Stimulated activated CD4-positive, alpha-beta T cell treated with anti-CD3 and anti-CD28 coated beads, TNF-alpha, amount 100 ng/mL, for 4 hours (primary cell): ENCODE data around the gene GNB2.

Experiments
- DNase-seq, 3 experiments: peaks; one replicate each; pipeline ENCODE4 v3.0.0-alpha.2; 2020; ENCODE audit warnings: low read depth in 3 of 3

GNB2 gene

DNA sequence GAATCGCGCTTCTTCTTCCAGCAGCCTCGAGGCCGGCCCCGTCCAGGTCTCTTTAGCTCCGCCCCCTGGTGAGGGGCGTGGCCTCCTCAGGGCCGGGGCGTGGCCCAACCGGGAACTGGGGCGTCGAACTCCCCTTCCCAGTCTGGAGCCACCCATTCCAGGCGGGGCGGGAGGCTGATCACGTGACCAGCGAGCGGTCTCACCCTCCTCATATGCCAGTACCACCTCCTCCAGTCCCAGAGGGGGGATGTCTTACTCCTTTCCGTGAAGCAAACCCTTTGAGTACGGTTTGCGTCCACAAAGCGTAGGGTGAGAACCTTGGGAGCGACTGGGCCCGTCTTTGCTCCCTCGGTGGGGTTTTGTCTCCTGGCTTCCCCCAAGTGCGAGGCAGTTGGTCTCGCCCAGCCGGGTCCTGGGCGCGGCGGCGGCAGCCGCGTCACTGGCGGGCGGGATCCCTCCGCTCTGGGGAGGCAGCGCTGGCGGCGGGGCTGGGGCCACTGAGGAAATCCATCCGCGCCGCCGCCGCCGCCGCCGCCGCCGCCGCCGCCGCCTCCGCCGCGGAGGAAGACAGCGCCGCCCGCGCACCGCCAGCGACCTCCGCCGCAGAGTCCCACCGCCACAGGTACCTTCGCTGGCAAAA lies at the start of gene GNB2:
Gene GNB2 (plus strand): TSS at position 439 of the 640 bp plus-strand sequence. CDS start 2,526 bp downstream, outside the sequence.
- peak; percentile 97 to 98 (median 98) for DNase-seq

DNA sequence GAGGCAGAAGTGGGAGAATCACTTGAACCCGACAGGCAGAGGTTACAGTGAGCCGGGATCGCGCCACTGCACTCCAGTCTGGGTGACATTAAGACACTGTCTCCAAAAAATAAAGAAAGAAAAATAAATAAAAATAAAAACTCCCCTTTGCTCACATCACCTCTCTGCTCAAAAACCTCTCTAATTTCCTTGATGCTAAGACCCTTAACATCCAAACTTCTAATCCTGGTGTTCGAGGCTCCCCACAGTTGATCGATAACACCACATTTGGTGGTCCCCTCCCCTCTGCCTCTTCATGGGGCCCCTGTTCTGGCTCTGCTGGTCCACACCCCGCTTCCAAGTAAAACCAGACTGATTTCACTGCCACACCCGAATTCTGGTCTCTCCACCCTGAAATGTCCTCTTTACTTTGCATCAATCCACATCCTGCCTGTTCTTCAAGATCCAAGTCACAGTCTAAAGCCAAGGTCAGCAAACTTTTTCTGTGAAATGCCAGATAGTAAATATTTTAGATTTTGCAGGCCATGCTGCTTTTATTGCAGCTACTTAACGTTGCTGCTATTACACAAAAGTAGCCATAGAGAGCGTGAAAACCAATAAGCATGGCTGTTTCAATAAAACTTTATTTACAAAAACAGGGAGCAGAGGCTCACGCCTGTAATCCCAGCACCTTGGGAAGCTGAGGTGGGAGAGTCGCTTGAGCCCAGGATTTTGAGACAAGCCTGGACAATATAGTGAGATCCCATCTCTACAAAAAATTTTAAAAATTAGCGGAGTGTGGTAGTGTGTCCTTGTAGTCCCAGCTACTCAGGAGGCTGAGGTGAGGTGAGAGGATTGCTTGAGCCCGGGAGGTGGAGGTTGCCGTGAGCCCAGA lies 49.4 kb upstream of the GNB2 start:
- DNase-seq, result no peak

DNA sequence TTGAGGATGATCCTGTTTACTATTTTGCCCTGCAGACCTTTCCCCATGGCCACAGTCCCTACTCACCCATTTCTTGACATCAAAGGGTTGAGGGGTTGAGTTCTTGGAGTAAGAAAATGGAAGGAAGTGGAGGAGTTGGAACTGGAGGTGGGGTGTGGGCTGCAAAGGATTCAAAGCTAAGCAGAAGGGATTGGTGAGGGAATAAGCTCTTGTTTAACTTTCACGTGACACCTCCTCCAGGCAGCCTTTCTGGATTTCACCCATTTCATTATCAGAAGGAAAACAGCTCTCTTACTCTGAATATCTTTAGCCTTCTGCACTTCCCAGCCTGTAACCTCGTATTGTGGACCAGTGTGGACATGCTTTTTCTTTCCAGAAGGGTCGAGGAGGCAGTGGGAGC lies 47.5 kb upstream of the GNB2 start:
- DNase-seq, result no peak

DNA sequence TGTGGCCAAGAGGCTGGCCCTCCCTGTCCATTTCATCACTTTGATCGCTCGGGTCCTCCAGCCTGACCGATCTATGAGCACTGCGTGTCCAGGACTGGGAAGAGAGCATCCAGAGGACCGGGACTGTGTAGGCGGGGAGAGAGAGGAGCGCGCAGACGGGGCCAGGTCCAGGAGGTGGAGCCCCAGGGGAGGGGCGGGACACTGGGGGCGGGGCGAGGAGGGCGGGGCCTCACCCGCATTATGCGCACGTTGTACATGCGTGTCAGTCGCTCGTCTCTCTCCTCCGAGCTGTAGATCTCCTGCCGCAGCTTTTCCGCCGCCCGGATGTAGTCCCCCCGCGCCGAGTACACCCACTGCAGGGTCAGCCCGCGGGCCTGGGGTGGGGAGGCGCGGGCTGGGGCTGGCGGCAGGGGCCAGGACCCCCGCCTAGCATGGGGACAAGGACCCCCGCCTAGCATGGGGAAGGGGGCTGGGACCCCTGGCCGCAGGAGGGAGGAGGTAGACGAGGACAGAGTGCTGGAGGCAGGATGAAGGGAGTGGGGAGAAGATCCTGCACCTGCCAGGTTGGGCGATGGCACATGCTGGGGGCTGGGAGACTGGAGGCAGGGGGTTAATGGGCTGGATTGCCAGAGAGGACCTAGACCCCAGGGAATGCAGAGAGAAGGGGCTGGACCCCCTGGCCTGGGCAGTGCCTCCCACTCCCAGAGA lies 46.9 kb upstream of the GNB2 start:
- DNase-seq, result peak; percentile 74 to 85 (median 80)

DNA sequence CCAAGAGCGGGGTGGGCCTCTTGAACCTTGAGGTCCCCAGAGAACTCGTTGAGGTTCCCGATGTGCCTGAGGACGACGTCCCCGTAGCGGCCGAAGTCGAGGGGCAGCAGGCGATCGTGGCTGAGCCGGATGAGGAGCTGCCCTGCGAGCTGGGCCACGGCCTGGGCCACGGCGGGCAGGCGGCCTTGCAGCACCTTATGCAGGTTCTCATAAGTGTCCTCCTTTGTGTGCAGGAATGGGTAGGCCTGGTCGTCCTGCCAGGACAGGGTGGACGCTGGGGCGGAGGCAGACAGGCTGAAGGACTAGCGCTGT lies 46.3 kb upstream of the GNB2 start:
- no peak for DNase-seq

DNA sequence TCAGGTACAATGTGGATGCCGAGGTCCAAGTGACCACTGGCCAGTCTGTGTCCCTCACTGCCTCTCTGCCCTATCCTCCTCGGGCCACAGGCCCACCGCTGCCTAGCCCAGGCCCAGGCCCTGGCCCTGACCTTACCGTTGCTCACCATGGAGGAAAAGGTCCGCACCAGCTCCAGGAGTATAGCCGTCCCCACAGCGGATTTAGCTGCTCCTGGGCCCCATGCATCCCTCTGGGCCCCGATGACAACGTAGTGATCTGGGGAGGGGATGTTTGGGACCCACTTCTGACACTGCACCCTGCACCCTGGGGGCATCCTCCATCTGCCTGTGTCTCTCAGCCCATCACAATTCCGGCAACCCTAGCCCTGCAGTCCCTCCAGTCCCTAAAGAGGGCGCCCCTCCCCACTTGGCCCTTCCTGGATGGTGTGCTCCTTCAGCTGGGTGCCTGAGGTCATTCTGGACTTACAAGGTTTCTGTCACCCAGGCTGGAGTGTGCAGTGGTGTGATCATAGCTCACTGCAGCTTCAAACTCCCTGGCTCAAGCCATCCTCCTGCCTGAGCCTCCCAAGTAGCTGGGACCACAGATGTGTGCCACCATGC lies 44.3 kb upstream of the GNB2 start:
- DNase-seq, result no peak

DNA sequence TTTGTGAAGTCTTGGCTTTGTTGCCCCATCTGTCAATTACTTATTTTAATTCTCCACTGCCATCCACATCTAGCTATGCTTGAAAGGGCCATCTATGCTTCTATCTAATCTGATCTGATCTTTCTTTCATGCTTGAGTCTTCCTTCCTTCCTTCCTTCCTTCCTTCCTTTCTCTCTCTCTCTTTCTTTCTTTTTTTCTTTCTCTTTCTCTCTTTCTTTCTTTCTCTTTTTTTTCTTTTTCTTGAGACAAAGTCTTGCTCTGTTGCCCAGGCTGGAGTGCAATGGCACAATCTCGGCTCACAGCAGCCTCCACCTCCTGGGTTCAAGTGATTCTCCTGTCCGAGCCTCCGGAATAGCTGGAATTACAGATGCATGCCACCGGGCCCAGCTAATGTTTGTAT lies 43.5 kb upstream of the GNB2 start:
- DNase-seq, result no peak

DNA sequence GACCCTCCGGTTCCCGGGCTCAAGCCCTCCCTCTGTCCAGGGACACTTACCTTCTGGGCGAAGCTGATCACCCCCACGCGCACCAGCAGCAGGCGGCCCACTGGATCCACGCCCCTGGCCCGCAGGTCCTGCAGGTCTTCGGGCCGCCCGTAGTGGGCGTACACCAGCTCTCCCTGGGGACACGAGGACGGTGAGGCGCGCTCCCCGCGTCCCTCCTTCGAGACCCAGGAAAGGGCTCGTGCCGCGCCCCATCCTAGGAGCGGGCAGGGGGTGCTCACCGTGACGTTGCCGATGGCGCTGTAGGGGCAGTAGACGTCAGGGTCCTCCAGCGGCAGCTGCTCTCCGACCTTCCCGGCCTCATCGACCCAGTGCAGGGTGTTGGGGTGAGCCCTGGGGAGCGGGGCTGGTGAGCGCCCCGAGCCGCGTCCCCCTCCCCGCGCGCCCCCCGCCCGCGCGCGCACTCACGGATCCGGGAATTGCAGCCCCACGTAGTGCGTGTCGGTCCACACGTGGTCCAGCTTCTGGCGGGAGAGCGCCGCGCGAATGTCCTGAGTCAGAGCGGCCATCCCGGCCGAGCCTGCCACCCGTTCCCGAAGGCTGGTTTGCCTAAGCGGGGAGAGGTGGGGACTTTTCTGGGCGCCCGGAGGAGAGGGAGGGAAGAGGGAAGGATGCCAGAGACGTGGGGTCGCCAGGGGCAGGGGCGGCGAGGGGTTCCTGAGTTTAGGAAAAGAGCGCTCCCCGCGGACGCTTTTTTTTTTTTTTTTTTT lies 40.4 kb upstream of the GNB2 start:
- DNase-seq, result peak; percentile 30 to 46 (median 33)

DNA sequence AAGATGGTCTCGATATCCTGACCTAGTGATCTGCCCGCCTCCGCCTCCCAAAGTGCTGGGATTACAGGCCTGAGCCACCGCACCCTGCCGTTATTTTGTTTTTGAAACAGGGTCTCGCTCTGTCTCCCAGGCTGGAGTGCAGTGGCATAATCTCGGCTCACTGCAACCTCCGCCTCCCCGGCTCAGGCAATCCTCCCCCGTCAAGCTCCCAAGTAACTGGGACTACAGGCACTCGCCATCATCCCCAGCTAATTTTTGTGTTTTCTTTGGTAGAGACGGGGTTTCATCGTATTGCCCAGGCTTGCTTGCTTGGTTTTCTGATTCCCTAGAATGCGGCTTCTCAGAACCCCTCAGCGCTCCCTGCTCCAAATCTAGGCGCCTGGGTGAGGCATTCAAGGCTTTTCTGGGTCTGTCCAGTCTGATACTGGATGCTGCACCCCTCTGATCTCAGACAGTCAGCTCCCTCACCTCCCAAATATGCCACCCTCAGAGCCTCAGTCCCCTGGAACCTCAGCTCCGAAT lies 33.5 kb upstream of the GNB2 start:
- DNase-seq, result no peak

DNA sequence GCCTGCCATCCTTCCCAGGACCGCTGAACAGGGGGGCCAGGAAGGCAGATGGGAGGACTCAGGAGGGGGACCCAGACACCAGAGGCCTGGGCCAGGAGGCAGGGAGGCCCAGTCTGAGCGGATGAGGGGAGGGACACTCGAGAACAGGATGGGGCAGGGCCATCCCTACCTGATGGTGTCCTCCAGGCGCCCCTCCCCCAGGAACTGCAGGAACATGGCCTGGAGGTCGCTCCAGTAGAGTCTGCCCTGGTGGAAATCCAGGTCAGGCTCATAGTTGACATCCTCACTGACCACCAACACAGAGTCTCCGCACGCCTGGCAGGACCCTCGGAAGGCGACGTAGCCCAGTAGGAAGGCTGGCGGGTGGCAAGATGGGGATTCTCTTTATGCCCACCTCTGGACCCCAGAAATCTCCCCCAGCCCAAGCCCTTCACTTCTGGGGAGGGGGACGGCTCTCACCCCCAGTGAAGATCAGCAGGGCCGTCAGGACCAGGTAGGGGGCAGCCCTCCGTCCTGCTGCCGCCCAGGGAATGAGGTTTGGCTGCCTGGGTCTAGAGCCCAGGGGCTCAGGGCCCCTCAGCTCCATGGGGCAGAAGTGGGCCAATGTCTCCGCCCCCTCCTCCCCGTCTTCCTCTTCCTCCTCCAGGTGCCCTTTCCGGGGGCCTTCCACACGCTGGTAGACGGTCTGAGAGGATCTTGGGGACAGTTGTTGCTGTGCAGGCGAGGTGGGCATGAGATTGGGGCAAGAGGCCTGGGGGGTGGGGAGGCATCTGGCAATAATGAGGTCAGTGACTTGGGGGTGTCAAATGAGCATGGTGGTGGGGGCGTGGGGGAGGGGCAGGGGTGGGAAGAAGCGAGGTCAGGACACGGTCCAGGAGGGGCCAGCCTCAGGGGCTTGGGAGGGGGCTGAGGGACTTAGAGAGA lies 32.8 kb upstream of the GNB2 start:
- no peak for DNase-seq

DNA sequence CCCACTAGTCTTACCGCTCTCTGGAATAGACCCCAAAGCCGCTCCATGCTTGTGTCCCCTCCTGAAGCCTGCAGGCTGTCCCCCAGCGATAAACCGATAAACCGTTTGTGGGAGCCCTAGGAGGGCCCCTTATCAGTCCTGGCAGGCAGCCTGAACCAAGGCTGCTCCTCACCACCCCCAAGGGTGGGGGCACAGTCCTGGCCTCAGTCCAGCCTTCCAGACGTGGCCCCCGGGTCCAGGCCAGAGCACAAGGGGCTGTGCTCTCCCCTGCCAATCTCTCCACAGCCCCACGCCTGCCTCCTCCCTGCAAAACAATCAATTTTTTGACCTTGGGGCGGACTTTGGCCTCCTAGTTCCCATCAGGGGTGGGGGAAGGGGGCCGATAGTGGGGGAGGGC lies 32.1 kb upstream of the GNB2 start, which contains the start of gene TFR2:
Gene TFR2 (minus strand): TSS at position 90 of the 397 bp plus-strand sequence. CDS start 43 bp downstream, at position 47.
- no peak for DNase-seq

DNA sequence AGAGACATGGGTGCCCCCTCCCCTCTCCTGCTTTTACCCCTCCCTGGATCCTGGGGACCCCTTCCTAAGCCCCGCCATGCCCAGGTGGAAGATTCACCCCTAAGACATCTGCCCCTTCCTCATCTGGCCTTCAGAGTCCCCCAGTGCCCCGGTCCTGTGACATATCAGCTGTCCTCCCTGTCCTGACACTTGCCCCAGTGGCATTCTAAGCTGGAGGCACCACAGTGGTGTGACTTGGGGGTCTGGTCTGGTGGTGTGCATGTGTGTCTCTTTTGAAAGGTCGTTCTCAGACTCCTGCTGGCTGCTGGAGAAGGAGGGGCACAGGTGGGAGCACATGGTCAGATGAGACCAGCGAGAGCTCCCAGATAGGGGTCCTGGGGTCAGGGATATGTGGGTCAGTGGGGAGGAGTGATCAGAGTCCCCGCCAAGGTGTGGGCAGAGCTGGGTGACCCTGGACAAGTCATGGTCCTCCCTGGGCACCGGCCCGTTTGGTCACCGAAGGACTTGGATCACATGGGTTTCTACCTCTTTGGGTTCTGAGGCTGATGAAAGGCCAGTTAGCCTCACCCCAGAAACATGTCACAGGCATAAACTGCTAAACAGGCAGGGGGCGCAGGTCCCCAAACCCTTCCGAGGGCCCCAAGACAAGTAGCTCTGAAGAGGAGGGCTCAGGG lies 31.5 kb upstream of the GNB2 start:
- DNase-seq, result no peak

DNA sequence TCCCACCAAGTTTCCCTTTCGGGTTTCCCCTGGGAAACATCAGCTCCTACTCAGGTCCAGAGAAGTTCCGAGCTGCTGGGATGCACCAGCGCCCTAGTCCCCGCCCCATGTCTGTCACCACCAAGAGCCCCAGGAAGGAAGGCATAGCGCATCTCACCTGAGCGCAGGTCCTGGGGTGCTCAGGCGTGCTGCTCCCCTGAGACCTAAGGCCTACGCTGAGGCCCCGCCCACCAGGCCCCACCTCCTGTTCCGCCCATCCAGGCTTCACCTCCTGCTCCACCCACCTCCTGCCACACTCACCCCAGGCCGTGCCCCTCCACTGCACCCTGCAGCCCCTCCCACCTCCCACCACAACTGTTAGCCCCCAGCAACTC lies 31.0 kb upstream of the GNB2 start:
- no peak for DNase-seq

DNA sequence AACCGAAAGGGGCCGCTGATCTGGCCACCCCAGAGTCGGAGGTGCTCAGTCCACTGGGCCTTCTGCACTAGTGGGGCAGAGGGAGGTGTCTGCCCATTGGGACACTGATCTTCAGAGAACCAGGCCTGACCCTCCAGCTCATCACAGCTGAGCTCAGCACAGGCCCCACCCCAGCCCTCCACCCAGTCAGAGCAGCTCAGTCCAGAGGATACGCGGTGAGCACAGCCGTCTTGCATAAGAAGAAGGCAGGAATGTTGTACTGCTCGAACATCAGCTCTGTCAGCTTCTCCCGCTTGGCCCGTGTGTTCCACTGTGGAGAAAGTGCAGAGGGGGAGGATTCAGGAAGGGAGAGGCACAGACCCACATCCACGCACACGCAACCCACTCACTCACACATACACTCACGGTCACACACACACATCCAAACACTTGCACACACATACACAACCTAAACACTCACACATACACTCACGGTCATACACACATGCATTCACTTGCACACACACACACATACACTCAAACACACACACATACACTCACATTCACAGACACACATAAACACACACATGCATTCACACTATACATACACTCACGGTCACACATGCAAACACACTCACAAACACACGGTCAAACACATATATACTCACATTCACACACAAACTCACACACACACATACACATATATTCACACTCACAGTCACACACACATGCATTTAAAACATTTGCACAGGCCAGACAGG lies 23.5 kb upstream of the GNB2 start:
- DNase-seq, result no peak

DNA sequence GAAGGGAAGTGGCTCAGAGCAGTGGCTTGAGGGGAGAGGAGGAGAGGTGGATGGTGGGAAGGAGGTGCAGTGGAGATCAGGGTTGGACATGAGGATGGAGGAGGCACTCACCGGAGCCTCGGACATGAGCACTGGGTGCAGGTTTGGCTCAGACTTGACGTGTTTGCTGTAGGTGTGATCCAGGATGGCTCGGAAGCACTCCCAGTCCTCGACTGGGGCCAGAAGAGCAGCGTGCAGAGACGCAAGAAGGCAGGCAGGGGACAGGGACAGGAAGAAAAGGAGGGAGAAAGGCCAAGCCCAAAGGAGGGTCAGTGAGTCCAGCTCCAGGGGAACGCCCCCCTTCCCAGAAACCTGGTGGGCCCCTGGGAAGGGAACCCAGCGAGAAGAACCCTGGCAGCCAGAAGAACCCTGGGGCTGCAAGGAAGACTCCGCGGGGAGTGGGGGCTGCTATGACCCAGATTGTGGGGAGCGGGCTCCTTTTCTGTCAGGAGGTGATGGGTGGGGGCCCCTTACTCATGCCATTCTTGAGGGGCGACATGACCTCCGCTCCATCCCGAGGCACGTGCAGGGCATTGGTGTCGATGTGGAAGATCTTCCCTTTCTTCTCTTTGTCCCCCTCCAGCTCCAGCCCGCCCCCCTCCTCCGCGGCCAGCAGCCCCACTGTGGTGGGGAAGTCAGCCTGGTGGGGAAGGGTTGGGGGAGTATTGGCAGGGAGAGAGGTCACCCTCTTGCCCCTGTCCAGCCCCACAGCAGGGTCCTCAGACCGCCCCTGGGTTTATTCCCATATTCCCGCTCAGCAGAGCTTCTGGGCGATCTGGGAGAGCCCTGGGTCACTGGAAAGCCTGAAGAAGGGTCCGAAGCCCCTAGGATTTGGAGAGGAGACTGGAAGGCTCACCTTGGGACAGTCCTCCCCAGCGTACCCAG lies 18.4 kb upstream of the GNB2 start:
- no peak for DNase-seq

DNA sequence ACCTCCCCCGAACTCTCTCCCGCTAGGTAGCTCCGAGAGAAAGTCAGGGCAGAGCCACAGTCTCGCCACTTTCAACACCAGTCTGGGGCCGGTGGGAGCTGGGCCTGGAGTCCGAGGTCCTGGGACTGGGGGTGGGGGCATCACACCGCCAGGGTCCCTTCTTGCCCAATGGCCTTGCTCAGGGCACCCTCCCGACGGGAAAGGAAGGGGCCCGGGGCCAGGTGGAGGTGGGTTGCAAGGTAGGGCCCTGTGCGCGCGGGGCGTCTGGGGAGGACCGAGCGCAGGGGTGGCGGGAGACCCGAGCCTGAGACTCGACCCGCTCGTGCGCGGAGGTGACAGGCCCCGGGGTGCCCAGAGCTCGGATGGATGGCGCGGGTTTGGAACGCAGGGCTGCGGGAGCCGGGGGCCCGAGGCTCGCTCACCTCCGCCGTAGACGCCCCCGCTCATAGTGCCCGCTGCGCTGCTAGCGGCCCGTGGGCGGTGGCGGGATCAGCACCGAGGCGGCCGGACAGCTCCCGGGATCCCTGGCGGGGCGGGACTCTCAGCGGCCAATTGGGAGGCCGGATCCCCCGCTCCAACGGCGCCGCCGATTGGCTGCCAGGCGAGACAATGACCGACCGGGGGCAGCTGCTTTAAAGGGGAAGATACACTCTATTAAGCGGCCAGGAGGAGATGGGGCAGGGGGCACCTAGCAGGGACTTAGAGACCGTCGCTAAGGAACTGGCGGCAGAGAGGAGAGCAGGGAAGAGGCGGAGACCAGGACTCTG lies 17.4 kb upstream of the GNB2 start, which contains the start of gene ACTL6B:
Gene ACTL6B (minus strand): TSS at position 541 of the 767 bp plus-strand sequence. CDS start 94 bp downstream, at position 447.
- DNase-seq, result no peak
